GM12891 (cell line): Measurements from ENCODE around the gene AGAP5.

Source experiments
- PAX5 ChIP-seq: IDR thresholded peaks from 2 replicates; pipeline ENCODE4 v1.6.1; 2011; ENCODE audit warnings: low read length, moderate library complexity, mild to moderate bottlenecking; ENCODE audit not compliant: insufficient read depth, severe bottlenecking
- POLR2A ChIP-seq: IDR thresholded peaks from 2 replicates; pipeline ENCODE4 v1.6.1; 2011; ENCODE audit warnings: low read depth, low read length, control low read depth
- POLR2AphosphoS5 ChIP-seq: IDR thresholded peaks from 2 replicates; pipeline ENCODE4 v1.6.1; 2011; ENCODE audit warnings: low read depth, low read length, control low read depth
- POU2F2 ChIP-seq: IDR thresholded peaks from 2 replicates; pipeline ENCODE4 v1.6.1; 2011; ENCODE audit warnings: low read depth, mild to moderate bottlenecking, control low read depth, low read length, moderate library complexity
- SPI1 ChIP-seq: IDR thresholded peaks from 2 replicates; pipeline ENCODE4 v1.6.1; 2011; ENCODE audit warnings: low read depth, low read length, control low read depth
- TAF1 ChIP-seq: IDR thresholded peaks from 2 replicates; pipeline ENCODE4 v1.6.1; 2011; ENCODE audit warnings: low read depth, low read length, control low read depth

DNA sequence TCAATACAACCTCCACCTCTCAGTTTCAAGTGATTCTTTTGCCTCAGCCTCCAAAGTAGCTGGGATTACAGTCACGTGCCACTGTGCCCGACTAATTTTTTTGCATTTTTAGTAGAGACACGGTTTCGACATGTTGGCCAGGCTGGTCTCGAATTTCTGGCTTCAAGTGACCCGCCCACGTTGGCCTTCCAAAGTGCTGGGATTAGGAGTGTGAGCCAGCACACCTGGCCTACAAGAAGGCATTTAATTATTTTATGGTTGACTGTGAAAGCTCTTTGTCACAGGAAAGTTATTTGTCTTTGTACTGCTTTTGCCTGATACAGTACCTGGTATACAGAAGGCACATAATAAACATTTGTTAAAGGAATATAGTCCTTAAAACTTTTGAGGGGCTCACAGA lies 69.5 kb downstream of the AGAP5 start:
- TF ChIP-seq SPI1 = no peak
- TF ChIP-seq POLR2A = no peak
- no peak for TF ChIP-seq POLR2AphosphoS5
- no peak for TF ChIP-seq TAF1
- no peak for TF ChIP-seq PAX5
- no peak for TF ChIP-seq POU2F2
